Mesenchymal stem cell (in vitro differentiated cells and primary cell): ENCODE results near the gene MNT.

Experiments used
- DNase-seq: peaks from one replicate; pipeline ENCODE4 v3.0.0-alpha.2; 2013
- H2AFZ ChIP-seq: one replicate; pipeline ENCODE4 v1.6.1; 2013; ENCODE audit warnings: low read depth, mild to moderate bottlenecking, control low read depth, inconsistent platforms, low read length, moderate library complexity
- H2AK5ac ChIP-seq: 2 replicates; pipeline ENCODE4 v1.6.1; 2013; ENCODE audit warnings: low read length, moderate library complexity, mild to moderate bottlenecking, inconsistent platforms; ENCODE audit not compliant: severe bottlenecking
- H2BK120ac ChIP-seq: one replicate; pipeline ENCODE4 v1.6.1; 2013; ENCODE audit warnings: low read depth, mild to moderate bottlenecking, inconsistent platforms, low read length, moderate library complexity
- H2BK12ac ChIP-seq, 2 experiments: one replicate each; pipeline ENCODE4 v1.6.1; 2013; ENCODE audit warnings: inconsistent platforms in 2 of 2, low read length in 2 of 2, mild to moderate bottlenecking in 2 of 2, moderate library complexity in 2 of 2, control low read depth in 1 of 2
- H2BK15ac ChIP-seq: one replicate; pipeline ENCODE4 v1.6.1; 2013; ENCODE audit warnings: mild to moderate bottlenecking, low read depth, inconsistent platforms; ENCODE audit not compliant: poor library complexity, severe bottlenecking
- H2BK5ac ChIP-seq: 2 replicates; pipeline ENCODE4 v1.6.1; 2013; ENCODE audit warnings: low read depth, mild to moderate bottlenecking, low read length, control low read depth, inconsistent platforms; ENCODE audit not compliant: poor library complexity, severe bottlenecking
- H3K14ac ChIP-seq, 2 experiments: one replicate each; pipeline ENCODE4 v1.6.1; 2013; ENCODE audit warnings: inconsistent platforms in 2 of 2, low read length in 2 of 2, control low read depth in 1 of 2, mild to moderate bottlenecking in 1 of 2, moderate library complexity in 1 of 2
- H3K18ac ChIP-seq, 2 experiments: one replicate each; pipeline ENCODE4 v1.6.1; 2013; ENCODE audit warnings: inconsistent platforms in 2 of 2, low read length in 2 of 2, control low read depth in 1 of 2, low read depth in 1 of 2, mild to moderate bottlenecking in 1 of 2
- H3K23ac ChIP-seq, 2 experiments: one replicate each; pipeline ENCODE4 v1.6.1; 2013; ENCODE audit warnings: inconsistent platforms in 2 of 2, low read length in 2 of 2, mild to moderate bottlenecking in 2 of 2, moderate library complexity in 2 of 2, control low read depth in 1 of 2
- H3K27ac ChIP-seq: 2 replicates; pipeline ENCODE4 v1.5.1; 2013; ENCODE audit warnings: mild to moderate bottlenecking, moderate library complexity, low read length, control low read depth, inconsistent platforms; ENCODE audit not compliant: poor library complexity, severe bottlenecking
- H3K27me3 ChIP-seq, 2 experiments: 2 replicates each; pipeline versions ENCODE4 v1.6.1 to v1.7.0; 2013; ENCODE audit warnings: low read length in 2 of 2, mild to moderate bottlenecking in 2 of 2, moderate library complexity in 2 of 2, control low read depth in 1 of 2, inconsistent platforms in 1 of 2; ENCODE audit not compliant: control insufficient read depth in 1 of 2, insufficient read depth in 1 of 2
- H3K36me3 ChIP-seq, 2 experiments: 2 replicates each; pipeline versions ENCODE4 v1.6.1 to v1.7.0; 2013; ENCODE audit warnings: low read length in 2 of 2, control low read depth in 1 of 2, inconsistent platforms in 1 of 2, low read depth in 1 of 2, mild to moderate bottlenecking in 1 of 2; ENCODE audit not compliant: insufficient read depth in 2 of 2, control insufficient read depth in 1 of 2
- H3K4ac ChIP-seq, 2 experiments: one replicate each; pipeline ENCODE4 v1.6.1; 2013; ENCODE audit warnings: inconsistent platforms in 2 of 2, low read length in 2 of 2, mild to moderate bottlenecking in 2 of 2, moderate library complexity in 2 of 2, control low read depth in 1 of 2, low read depth in 1 of 2
- H3K4me1 ChIP-seq: 2 replicates; pipeline ENCODE4 v1.6.1; 2013; ENCODE audit warnings: low read depth, low read length, control low read depth; ENCODE audit not compliant: control insufficient read depth, insufficient read depth
- H3K4me2 ChIP-seq: 2 replicates; pipeline ENCODE4 v1.6.1; 2013; ENCODE audit warnings: low read length, mild to moderate bottlenecking, inconsistent platforms; ENCODE audit not compliant: poor library complexity, severe bottlenecking
- H3K4me3 ChIP-seq, 2 experiments: 2 replicates each; pipeline versions ENCODE4 v1.5.1 to v1.7.0; 2013; ENCODE audit warnings: low read length in 2 of 2, mild to moderate bottlenecking in 2 of 2, control low read depth in 1 of 2, low read depth in 1 of 2; ENCODE audit not compliant: insufficient read depth in 1 of 2
- H3K79me1 ChIP-seq: replicated peaks from 2 replicates; pipeline ENCODE4 v1.6.1; 2013; ENCODE audit warnings: mild to moderate bottlenecking, control low read depth, low read length, inconsistent platforms; ENCODE audit not compliant: poor library complexity, severe bottlenecking
- H3K9ac ChIP-seq: 2 replicates; pipeline ENCODE4 v1.7.0; 2013; ENCODE audit warnings: mild to moderate bottlenecking, low read length, moderate library complexity
- H3K9me3 ChIP-seq: 2 replicates; pipeline ENCODE4 v1.7.0; 2013; ENCODE audit warnings: mild to moderate bottlenecking, low read length; ENCODE audit not compliant: control insufficient read depth
- H4K8ac ChIP-seq: one replicate; pipeline ENCODE4 v1.6.1; 2013; ENCODE audit warnings: inconsistent platforms, mild to moderate bottlenecking, low read length, moderate library complexity
- H4K91ac ChIP-seq: one replicate; pipeline ENCODE4 v1.6.1; 2013; ENCODE audit warnings: mild to moderate bottlenecking, low read length, inconsistent platforms
- whole genome bisulfite sequencing: methylation state at CpG from one replicate; pipeline ENCODE4 v1.1.7; 2013; ENCODE audit warnings: mixed read lengths; 5-methylcytosine and 5-hydroxymethylcytosine counted together

The MNT gene

GRCh38 chr17:2372180-2372579, 28.7 kb downstream of the MNT start:
- H4K91ac ChIP-seq = no peak overlapping the region
- no peak for DNase-seq
- H3K27ac ChIP-seq = no peak overlapping the region
- no peak overlapping the region for H2BK15ac ChIP-seq
- H3K4me1 ChIP-seq = peaks cover 17% of the 10 kb centered on the region
- no peak overlapping the region for H2BK120ac ChIP-seq
- H3K36me3 ChIP-seq = peaks cover 37 to 92% of the 10 kb centered on the region in 2 experiments
- H3K27me3 ChIP-seq = no peaks in the 10 kb centered on the region
- H2AK5ac ChIP-seq = no peak overlapping the region
- no peak overlapping the region for H3K4me3 ChIP-seq
- H3K23ac ChIP-seq = no peak overlapping the region
- no peak overlapping the region for H3K4ac ChIP-seq
- H2BK12ac ChIP-seq = no peak overlapping the region
- H3K4me2 ChIP-seq = no peak overlapping the region
- H3K18ac ChIP-seq = no peak overlapping the region
- no peak overlapping the region for H3K9ac ChIP-seq
- H2AFZ ChIP-seq = no peak overlapping the region
- no peak overlapping the region for H4K8ac ChIP-seq
- no peaks in the 10 kb centered on the region for H3K79me1 ChIP-seq
- H3K9me3 ChIP-seq = no peaks in the 10 kb centered on the region
- no peak overlapping the region for H3K14ac ChIP-seq
- H2BK5ac ChIP-seq = no peak overlapping the region
- 94% methylated on average over 22 of the region's 26 CpGs for WGBS

DNA sequence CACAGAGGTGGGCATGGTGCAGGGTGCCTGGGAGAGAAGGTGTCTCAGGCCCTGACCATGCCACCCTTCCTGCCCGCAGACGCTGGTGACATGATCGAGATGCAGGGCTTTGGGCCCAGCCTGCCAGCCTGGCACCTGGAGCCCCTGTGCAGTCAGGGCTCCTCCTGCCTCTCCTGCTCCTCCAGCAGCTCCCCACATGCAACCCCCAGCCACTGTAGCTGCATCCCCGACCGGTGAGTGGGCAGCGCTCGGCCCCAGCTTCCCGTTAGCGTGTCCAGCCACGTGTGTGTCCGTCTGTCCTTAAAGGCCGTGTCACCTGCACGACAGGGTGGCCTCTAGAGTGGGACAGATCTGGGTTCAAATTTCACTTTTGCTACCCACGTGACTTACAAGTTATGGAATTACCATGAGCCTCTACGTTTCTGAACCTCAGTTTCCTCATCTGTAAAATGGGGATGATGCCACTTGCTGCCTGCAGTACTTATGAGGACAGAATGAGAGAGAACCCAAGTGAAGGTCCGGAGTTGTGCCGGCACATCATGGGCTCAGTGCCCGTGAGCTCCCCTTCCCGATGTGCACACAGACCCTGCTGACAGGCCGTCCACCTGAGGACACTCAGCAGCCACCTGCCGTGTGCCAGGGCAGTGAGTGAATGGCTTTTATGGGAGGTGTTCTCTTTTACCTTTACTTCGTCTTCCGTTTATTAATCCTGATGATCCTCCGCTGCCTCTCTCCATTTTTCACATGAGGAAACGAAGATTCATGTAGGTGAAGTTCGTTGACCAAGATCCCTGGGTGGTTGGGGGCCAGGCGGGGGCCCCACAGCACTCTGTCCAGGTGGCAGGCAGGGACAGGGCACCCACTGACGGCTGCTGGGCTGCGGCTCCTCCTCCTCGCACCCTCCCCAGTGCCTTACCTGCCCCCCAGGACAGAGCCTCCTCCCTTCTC, 29.4 kb downstream of the MNT start:
- no peak overlapping the region for H3K23ac ChIP-seq
- H3K14ac ChIP-seq = no peak overlapping the region
- H3K4me2 ChIP-seq = no peak overlapping the region
- no peak overlapping the region for H2AFZ ChIP-seq
- no peak overlapping the region for H4K8ac ChIP-seq
- H3K9me3 ChIP-seq = no peaks in the 10 kb centered on the region
- no peak for DNase-seq
- H4K91ac ChIP-seq = no peak overlapping the region
- H2BK15ac ChIP-seq = no peak overlapping the region
- no peak overlapping the region for H3K18ac ChIP-seq
- H3K4me1 ChIP-seq = peaks cover 17% of the 10 kb centered on the region
- H3K36me3 ChIP-seq = peaks cover 37 to 92% of the 10 kb centered on the region in 2 experiments
- no peak overlapping the region for H3K4me3 ChIP-seq
- H3K79me1 ChIP-seq = no peaks in the 10 kb centered on the region
- no peak overlapping the region for H3K9ac ChIP-seq
- H2BK5ac ChIP-seq = no peak overlapping the region
- no peak overlapping the region for H2BK120ac ChIP-seq
- H3K27me3 ChIP-seq = no peaks in the 10 kb centered on the region
- no peak overlapping the region for H2AK5ac ChIP-seq
- WGBS = 98% methylated on average over 27 of the region's 30 CpGs
- H3K4ac ChIP-seq = no peak overlapping the region
- H3K27ac ChIP-seq = no peak overlapping the region
- H2BK12ac ChIP-seq = no peak overlapping the region

DNA sequence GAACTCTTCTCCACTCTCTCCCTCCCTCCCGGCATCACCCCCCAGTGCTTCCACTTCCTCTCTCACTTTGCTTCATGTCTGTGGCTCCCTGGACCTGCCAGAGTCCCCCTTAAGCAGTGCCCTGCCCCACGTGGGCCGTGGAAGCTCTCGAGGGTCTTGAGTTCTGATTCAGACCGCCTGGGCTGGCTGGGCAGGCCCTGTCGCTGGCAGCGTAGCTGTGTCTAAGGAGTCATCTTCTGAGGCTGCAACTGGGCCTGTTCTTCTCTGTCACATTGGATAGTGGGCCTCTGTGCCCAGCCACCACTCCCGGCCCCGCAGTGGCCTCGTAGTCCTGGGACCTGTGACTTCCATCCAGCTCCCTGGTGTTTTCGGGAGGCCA, 30.7 kb downstream of the MNT start:
- no peak overlapping the region for H2BK120ac ChIP-seq
- H3K36me3 ChIP-seq = peaks cover 45 to 92% of the 10 kb centered on the region in 2 experiments
- H3K4me2 ChIP-seq = no peak overlapping the region
- no peaks in the 10 kb centered on the region for H3K9me3 ChIP-seq
- H3K4me1 ChIP-seq = peaks cover 17% of the 10 kb centered on the region
- H2AK5ac ChIP-seq = no peak overlapping the region
- no peak overlapping the region for H3K23ac ChIP-seq
- no peak overlapping the region for H2BK12ac ChIP-seq
- no peak overlapping the region for H2AFZ ChIP-seq
- no peak for DNase-seq
- peak overlapping the region; percentile 6 for H2BK15ac ChIP-seq
- no peak overlapping the region for H3K14ac ChIP-seq
- no peak overlapping the region for H3K4ac ChIP-seq
- H4K91ac ChIP-seq = no peak overlapping the region
- no peak overlapping the region for H3K4me3 ChIP-seq
- no peak overlapping the region for H3K18ac ChIP-seq
- H3K27ac ChIP-seq = no peak overlapping the region
- no peaks in the 10 kb centered on the region for H3K27me3 ChIP-seq
- 87% methylated on average over 11 of the region's 11 CpGs for WGBS
- no peaks in the 10 kb centered on the region for H3K79me1 ChIP-seq
- no peak overlapping the region for H3K9ac ChIP-seq
- H2BK5ac ChIP-seq = no peak overlapping the region
- H4K8ac ChIP-seq = no peak overlapping the region

- H2AFZ ChIP-seq = no peak overlapping the region
- DNase-seq = peak; percentile 21
- no peak overlapping the region for H3K23ac ChIP-seq
- H3K4me3 ChIP-seq = no peak overlapping the region
- H2BK5ac ChIP-seq = no peak overlapping the region
- H3K9ac ChIP-seq = no peak overlapping the region
- no peak overlapping the region for H3K18ac ChIP-seq
- no peaks in the 10 kb centered on the region for H3K79me1 ChIP-seq
- no peak overlapping the region for H2BK12ac ChIP-seq
- peak overlapping the region; percentile 6 for H2BK15ac ChIP-seq
- no peak overlapping the region for H2AK5ac ChIP-seq
- 69% methylated on average over 20 of the region's 20 CpGs for WGBS
- no peak overlapping the region for H3K27ac ChIP-seq
- H3K4me1 ChIP-seq = peaks cover 15% of the 10 kb centered on the region
- H4K91ac ChIP-seq = peak overlapping the region; percentile 28
- no peak overlapping the region for H2BK120ac ChIP-seq
- H3K9me3 ChIP-seq = no peaks in the 10 kb centered on the region
- H3K36me3 ChIP-seq = peaks cover 45 to 92% of the 10 kb centered on the region in 2 experiments
- H3K4me2 ChIP-seq = no peak overlapping the region
- H3K27me3 ChIP-seq = no peaks in the 10 kb centered on the region
- H3K14ac ChIP-seq = peak overlapping the region in 1 of 2 experiments; percentile 28
- no peak overlapping the region for H4K8ac ChIP-seq
- H3K4ac ChIP-seq = no peak overlapping the region
These were observed 31.2 kb downstream of the MNT start for GRCh38 chr17:2369551-2370210.
